Measurements from ENCODE around the gene ZNRF4.
"Not testable (repeated sequence)": the region's sequence is repeated elsewhere in the genome, so short reads cannot be mapped to it uniquely, and the experiment has no call there.

The ZNRF4 gene

DNA sequence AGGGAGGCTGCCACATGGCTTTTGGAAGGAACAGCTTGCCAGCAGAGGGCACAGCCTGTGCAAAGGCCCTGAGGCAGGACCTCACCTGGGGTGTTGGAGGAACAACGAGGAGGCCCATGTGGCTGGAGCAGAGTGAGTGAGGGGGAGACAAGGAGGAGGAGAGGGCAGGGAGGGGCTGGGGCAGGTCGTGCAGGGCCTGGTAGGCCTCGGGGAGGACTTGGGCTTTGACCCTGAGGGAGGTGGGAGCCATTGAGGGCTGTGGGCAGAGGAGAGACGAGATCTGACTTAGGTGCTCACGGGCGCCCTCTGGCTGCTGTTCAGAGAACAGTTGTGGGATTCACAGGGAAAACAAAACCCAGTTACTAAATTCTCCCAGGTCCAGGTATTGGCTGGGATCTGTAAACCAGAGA lies 25.2 kb downstream of the ZNRF4 start:
- no peak for DNase-seq (ENCODE audit: low read depth)
- TF ChIP-seq, protein P1, sequence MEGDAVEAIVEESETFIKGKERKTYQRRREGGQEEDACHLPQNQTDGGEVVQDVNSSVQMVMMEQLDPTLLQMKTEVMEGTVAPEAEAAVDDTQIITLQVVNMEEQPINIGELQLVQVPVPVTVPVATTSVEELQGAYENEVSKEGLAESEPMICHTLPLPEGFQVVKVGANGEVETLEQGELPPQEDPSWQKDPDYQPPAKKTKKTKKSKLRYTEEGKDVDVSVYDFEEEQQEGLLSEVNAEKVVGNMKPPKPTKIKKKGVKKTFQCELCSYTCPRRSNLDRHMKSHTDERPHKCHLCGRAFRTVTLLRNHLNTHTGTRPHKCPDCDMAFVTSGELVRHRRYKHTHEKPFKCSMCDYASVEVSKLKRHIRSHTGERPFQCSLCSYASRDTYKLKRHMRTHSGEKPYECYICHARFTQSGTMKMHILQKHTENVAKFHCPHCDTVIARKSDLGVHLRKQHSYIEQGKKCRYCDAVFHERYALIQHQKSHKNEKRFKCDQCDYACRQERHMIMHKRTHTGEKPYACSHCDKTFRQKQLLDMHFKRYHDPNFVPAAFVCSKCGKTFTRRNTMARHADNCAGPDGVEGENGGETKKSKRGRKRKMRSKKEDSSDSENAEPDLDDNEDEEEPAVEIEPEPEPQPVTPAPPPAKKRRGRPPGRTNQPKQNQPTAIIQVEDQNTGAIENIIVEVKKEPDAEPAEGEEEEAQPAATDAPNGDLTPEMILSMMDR (conservative IDR thresholded peaks at IDR 0.05; ENCODE audit: low read depth, low read length): peak; percentile 55
- H3K4me3 ChIP-seq (ENCODE audit: low read length): no peak overlapping the region

DNA sequence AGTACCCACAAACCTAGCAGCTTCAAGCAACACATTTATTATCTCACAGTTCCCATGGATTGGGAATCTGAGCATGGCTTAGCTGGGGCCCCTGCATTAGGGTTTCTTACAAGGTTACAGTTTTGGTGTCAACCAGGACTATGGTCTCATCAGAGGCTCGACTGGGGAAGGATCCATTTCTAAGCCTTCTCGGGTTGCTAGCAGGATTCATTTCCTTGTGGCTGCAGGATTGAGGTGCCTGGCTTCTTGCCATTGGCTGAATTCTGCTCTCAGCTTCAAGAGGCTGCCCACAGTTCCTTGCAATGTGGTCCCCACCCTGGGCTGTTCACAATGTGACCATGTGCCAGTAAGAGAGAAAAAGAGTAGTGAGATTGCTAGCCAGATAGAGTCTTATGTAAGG lies 26.7 kb downstream of the ZNRF4 start:
- DNase-seq (ENCODE audit: low read depth): no peak
- no peak overlapping the region for H3K4me3 ChIP-seq (ENCODE audit: low read length)
- TF ChIP-seq, protein P1 (conservative IDR thresholded peaks at IDR 0.05; ENCODE audit: low read depth, low read length): no peak

DNA sequence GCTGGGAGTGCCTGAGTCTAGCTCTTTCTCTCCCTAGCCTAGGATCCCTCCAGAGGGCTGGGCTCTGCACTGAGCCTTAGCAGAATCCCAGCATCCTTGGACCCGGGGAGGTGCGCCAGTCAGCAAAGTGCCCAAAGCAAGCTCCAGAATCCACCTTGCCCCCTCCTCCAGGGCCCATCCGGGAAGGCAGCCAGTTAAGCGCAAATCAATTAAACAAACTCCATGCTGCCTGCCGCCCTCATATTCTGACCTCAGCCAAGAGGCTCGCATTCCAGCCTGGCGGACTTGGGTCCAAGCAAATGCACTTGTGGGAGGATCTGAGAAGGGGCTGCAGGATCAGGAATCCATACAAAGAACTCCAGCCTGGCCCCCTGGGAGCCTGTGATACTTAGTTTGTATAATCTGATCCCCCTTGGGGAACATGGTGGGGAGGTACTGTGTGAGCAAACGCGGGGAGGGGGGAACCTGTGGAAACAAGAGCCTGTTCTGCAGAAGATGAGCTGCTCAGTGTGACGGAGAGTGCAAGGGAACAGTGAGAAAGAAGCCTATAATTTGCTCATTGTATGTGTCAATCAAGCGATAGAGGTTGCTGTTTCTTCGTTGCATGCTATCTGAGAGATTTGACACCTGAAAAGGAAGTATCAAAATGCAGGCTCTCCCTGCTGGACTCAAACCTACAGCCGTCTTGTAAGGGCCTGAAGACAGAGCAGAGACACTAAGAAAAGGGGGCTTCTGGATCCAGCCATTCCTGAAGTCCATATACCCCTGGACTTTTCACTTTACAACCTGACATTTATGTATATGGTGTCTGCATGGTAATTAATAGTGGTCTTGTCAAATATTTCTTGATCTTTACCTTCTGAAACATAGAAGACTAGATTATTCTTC lies 29.4 kb downstream of the ZNRF4 start:
- TF ChIP-seq, protein P1 (conservative IDR thresholded peaks at IDR 0.05; ENCODE audit: low read depth, low read length): no peak
- no peak overlapping the region for H3K4me3 ChIP-seq (ENCODE audit: low read length)
- DNase-seq (ENCODE audit: low read depth): no peak

DNA sequence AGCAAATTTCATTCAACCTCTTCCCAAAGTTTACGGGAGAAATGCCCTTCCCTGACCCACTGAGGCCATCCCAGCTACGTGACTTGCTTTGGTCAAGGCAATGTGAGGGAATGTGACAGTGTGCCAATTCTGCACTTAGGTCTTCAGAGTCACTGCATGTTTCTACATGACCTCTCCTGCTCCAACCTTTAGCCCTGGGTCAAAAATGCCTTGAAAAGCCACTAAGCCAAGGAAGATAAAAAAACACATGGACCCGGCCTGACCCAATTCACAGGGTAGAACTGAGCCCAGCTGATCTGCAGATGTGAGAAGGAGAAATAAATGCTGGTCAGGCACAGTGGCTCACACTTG lies 30.0 kb downstream of the ZNRF4 start:
- no peak for DNase-seq (ENCODE audit: low read depth)
- no peak overlapping the region for H3K4me3 ChIP-seq (ENCODE audit: low read length)
- TF ChIP-seq, protein P1 (conservative IDR thresholded peaks at IDR 0.05; ENCODE audit: low read depth, low read length): no peak

DNA sequence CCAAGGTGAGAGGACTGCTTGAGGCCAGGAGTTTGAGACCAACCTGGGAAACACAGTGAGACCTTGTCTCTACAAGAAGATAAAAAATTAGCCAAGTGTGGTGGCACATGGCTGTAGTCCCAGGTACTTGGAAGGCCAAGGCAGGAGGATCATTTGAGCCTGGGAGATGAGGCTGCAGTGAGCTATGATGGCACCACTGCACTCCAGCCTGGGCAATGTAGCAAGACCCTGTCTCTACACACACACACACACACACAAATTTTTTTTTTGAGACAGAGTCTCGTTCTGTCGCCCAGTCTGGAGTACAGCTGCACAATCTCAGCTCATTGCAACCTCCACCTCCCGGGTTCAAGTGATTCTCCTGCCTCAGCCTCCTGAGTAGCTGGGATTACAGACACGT lies 30.4 kb downstream of the ZNRF4 start:
- H3K4me3 ChIP-seq (ENCODE audit: low read length); DNase-seq (ENCODE audit: low read depth): not testable (repeated sequence)

GRCh38 chr19:5487222-5487621 lies 32.0 kb downstream of the ZNRF4 start:
- TF ChIP-seq, protein P1 (conservative IDR thresholded peaks at IDR 0.05; ENCODE audit: low read depth, low read length): no peak
- no peak overlapping the region for H3K4me3 ChIP-seq (ENCODE audit: low read length)
- DNase-seq (ENCODE audit: low read depth): no peak

DNA sequence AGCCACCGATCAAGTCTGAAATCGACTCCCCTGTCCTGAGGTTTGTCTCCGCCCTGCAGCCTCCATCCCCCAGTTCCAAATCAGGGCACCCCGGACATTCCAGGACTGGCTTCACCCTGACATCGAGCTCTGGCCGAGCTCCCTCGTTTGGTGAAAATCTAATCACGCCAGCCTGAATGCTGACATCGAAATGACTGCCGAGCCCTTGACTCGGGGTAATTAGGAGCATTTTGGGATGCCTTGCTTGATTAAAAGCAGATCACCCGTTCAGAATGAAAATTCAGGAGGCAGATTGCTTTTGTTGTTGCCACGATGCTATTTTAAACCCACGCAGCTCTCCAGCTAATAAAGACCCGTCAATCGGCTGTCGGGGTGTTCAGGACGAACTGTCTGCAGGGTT lies 34.3 kb downstream of the ZNRF4 start:
- TF ChIP-seq, protein P1 (conservative IDR thresholded peaks at IDR 0.05; ENCODE audit: low read depth, low read length): no peak
- no peak overlapping the region for H3K4me3 ChIP-seq (ENCODE audit: low read length)
- DNase-seq (ENCODE audit: low read depth): no peak

Measured in retinal pigment epithelial cell (primary cell).